GM19467 (cell line): ENCODE data around the gene NSMCE1.

ENCODE experiments used
- ATAC-seq: cut with Tn5 transposase; IDR thresholded peaks from one replicate; pipeline ENCODE4 v1.9.1; 2021; ENCODE audit warnings: mild to moderate bottlenecking, moderate library complexity; ENCODE audit not compliant: unreplicated experiment

NSMCE1 gene

DNA sequence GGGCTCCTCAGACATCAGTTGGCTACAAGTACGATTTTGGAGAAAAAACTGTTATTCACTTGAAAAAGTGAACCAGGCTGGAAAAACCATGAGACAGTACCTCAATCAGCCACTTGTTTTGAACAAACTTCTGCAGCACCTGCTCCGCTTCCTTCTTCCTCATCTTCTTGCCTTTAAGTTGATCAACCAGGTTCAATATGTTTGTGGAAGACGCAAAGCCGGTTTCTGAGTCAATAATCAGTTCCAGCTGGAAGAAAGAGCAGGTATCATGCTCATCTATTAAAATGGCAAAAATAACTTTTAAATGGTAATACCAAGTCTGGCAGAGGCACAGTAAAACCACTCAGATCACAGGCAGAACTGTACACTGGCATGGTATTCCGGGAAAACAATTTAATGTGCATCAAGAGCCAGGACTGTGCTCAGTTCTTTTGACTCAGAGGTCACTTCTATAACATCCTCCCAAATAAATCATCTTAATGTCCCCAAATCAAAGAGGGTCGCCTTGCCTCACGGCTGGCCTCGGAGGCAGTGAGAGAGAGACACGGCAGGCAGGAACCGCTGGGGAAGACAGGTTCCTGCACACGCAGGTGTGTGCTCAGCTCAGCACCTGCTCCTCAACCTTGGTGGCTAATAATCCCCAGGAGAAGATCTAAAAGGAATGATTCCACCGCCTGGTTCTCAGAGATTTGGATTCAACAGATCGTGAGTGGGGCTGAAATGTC lies 35.5 kb downstream of the NSMCE1 start:
- ATAC-seq: no peak

DNA sequence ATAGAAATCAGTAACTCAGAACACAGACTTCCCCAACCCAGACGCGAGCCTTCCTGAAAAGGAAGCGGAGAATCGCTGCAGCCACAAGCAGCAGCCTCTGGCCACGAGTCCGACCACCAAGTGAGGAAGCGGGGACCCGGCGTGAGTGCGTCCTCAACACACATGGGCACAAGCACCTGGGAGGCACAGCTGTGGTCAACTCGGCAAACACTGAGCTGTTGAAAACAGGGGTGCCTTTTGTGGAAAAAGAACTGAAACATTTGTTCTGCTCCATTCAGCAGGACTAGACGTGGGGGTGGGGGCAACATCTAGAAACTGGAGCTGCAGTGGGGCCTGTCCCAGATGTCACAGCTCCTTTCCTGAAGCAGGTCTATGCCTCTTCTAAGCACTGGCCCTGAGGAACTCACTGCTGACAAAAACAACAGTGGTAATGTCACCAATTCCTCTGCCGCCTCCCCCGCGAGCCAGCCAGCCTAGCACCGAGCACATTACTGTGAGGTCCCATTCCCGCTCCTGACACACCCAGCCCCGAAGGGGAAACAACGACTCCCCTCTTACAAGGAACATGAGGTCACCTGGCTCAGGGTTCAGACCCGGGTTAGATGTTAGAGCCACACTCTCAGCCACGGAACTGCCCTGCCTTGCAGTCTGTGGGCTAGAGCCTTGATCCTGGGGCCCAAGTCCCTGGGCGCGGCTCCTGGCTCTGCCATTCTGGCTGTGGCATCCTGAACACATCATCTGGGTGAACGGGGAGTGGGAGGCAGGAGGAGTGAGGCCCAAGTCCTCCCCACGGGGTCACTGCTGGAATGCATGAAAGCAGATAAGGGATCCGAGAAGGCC lies 36.3 kb downstream of the NSMCE1 start:
- ATAC-seq: peak; percentile 48

DNA sequence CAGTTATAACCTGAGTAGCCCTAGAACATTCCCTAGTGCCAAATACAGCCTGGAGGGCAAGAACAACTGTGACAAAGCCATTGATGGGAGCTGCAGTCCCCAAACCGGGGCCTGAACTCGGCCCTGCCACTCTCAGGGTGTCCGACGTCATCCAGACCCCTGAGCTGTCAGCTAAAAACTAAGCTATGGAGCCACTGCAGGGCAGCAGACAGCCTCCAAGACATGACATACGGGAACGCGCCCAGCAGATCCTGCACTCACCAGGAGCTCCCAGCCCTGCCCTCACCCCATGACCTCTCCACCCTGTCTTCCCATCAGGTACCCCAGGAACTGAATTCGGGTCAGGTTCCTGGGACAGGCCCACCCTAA lies 36.9 kb downstream of the NSMCE1 start:
- peak; percentile 9 for ATAC-seq

DNA sequence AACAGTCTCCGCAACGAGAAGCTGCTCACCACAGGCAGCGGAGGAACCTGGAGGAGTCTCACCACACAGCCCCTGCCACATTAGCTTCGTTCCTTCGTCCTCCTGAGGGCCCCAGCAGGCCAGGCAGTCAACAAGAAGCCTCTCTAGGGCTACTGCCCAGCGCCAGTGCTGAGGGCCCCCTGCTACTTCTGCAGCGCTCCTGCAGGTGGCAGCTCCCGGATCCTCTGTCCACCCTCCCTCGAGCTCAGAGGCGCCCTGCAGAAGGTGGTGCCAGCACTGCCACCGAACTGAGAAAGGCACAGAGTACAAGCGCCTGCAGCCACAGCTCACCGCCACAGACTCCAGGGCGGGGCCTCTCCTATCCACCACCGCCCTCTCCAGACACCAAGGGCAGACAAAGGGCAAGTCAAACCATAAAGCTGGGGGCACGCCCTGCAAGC lies 38.0 kb downstream of the NSMCE1 start:
- no peak for ATAC-seq

DNA sequence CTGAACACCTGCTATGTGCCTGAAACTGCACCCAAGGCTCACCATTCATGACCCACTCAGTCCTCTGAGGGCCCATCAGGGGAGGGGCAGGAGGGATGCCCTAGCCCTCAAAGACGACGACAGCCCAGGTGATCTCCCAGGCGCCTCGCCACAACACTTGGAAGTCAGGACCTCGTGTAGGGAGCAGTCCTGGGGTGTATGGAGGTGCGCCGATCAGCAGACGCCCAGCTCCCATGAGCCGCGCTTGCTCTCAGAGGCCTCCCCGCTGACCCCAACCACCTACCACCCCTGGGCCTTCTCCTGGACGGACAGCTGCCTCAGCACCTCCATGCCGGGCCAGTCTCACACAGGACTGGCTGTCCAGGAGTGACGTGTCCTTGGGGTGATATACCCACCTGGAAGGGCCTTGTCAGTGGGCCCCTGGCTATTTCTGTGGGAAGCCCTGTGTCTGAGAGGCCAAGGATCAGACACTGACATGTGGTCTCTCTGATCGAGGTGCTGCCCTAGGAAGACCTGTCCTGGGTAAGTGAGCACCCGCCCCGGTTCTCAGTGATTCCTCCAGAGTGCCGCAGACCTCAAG lies 38.6 kb downstream of the NSMCE1 start:
- no peak for ATAC-seq

DNA sequence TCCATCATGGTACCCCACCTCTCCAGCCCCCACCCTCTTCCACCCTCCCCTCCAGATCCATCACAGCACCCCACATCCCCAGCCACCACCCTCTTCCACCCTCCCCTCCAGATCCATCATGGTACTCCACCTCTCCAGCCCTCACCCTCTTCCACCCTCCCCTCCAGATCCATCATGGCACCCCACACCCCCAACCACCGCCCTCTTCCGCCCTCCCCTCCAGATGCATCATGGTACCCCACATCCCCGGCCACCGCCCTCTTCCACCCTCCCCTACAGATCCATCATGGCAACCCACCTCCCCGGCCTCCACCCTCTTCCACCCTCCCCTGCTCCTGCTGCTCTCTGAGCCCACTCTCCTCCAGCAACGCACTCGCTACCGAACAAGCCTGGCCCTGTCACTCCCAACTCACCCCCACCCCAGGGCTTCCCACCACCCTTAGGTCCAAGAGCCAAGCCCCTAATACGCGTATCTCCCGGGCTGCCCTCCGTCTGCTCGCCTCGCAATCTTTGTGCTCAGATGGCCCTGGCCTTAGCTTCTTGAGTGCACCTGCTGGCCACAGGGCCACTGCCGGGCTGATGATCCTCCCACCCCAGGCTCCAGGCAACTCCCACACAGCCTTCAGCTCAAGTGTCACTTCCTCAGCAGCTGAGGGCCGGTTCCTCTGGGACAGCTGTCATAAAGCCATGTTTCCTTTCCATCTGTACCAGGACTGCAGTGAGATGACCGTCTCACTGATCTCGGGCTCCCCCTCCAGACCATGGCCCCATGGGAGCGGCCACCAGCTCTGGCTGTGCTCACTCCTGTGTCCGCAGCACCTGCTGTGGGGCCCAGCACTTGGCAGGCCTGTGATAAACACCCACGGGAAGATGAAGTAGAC lies 39.7 kb downstream of the NSMCE1 start:
- no peak for ATAC-seq

DNA sequence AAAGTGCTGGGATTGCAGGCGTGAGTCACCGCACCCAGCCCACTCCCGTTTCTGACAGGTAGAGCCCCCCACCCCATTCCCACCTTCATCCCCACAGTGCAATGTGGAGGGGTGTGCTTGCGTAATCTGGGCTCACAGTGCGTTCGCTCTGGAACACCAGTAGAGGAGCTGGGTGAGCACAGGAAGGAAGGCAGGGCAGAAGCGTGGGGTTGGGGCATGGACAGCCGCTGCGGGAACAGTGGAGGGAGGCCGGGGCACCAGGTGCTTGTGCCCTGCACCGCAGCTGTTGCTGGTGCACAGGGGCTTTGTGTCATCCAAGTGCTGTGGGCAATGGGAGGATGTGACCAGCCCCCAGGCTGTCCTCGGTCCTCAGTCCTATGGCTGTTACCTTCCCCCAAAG lies 40.5 kb downstream of the NSMCE1 start:
- no peak for ATAC-seq

DNA sequence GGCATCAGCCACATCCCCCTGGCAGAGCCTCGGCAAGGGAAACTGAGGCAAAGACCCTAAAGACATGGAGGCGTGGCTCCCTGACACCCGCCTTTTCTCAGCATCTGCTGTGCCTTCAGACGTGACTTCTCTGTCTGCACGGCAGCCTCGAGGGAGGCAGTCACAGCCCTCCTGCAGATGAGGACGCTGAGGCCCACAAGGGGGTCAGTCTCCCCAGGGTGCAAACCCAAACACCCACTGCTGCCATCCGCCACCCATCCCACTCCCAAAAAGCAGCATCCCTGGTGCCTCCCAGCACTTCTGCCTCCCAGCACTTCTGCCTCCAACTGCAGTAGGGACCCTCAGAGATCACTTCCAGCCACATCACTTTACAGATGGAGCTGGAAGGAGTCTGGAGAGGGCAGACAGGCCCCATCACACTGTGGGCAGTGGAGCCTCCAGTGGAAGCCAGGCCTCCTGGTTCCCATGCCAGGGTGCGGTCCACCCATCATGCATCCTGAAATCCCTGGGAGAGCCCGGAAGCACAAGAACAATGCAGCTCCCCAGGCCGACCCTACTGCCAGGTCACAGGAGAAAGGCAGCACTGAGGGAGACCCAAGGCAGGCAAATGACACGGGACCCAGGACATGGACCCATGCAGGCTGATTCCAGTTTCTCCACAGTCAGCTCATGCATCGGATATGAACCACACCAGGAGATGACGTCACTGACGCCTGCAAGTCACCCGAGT lies 41.4 kb downstream of the NSMCE1 start:
- no peak for ATAC-seq

DNA sequence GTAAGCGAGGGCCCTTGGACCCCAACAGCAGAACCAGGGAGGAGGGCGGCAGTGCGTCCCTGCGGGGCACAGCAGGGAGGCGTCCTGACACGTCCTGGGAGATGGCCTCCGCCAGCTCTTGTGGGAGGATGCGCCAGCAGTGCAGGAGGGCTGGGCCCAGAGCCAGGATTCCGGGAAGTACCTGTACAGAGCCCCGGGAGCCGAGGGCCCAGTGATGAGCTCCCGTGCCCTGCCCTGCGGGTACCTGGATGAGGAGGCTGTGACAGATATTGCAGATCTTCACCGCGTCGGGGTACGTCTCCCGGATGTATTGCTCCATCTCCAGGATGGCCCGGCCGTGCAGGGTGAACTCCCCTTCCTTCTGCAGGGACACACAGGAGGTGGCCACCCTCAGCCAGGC lies 42.1 kb downstream of the NSMCE1 start:
- no peak for ATAC-seq

DNA sequence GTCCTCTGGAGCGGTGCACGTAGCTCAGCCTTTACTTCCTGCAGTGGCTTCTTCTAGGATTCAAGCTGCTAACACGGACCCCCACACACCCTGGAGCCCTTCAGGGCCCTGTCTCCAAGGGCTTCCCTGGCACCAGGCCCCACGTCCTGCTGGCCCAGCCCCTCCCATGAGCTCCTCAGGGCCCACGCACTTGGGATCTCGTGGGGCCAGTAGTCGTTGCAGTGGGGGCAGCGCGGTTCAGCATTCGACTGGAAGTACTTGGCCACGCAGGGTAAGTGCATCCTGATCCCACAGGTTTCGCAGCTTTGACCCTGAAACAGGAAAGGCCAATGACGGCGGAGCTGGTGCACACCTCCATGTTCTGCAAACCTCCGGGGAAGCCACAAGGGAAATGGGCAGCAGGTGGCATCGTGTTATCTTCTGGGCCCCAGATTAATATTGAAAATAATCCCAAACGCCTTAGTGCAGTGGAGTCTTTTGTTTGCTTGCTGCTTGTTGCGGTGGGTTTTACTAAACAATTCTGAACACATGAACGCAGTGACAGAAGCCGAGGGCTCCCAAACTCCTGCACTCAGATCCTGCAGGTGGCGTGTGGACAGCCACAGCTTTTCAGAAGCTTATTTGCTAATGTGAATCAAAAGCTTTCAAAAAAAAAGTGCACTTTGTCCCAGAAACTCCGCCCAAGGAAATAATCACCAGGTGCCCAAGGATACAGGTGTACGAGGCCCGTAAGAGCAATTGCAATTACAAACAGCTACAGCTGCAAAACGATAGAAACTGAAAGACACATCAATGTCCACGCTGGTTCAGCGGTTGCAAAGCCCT lies 42.8 kb downstream of the NSMCE1 start:
- no peak for ATAC-seq

DNA sequence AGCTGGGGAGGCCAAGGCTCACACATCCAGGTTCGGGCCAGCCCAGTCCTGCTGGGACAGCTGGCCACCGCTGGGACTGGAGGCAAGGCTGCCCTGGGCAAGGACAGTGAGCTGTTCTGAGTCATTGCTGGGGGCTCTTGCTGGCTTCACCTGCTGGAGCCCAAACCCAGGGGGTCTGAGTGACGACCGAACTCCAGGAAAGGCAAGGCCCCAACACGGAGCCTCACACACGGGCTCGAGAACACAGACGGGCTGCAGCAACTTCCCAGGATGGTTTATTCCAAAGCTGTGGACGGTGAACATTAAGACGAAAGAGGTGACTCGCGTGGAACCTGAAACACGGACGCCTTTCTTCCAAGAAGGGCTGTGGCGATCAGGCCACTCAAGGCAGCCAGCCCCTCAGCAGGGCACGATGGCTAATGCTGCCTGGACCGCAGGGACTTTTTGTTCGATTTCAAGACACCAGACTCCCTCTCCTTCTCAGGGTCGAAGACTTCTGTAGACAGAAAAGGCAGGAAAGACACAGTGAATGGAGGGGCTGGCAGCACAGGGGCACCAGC lies 43.8 kb downstream of the NSMCE1 start:
- ATAC-seq: no peak

DNA sequence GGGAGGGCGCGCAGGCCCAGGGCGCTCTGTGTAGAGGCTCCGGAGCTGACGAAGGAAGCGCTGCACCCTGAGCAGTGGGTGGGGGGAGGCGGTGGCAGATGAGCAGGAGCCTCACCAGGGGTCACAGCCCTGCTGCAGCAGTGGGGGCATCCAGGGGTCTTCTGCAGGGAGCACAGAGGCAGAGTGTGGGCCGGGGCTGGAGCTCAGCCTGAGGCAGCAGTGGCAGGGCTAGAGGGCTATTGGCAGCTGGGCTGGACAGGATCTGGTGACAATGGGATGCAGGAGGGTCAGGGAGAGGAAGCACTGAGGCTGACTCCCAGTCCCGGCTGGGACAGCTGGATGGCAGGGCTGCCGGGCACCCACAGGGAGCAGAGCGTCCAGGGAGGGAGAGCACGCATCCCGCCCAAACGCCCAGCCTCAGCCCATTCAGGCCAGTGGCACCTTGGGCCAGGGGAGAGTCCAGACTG lies 44.3 kb downstream of the NSMCE1 start:
- ATAC-seq: no peak

DNA sequence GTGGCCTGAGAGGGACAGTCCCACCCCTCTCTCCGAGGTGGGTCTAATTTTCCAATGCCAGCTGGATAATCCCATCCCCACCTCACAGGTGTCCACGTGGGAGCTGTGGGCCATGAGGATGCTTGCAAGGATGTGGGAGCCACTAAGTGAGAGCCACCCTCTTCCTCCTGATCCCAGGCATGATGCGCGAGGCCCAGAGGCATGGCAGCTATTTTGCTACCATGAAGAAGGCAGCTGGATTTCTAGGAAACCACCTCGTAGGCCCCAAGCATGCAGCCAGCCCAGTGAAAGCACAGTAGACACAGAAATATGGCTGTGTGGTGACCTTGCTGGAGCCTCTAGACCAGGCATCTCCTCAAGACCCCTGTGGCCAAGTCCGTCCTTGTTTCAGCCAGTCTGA lies 44.9 kb downstream of the NSMCE1 start:
- no peak for ATAC-seq

DNA sequence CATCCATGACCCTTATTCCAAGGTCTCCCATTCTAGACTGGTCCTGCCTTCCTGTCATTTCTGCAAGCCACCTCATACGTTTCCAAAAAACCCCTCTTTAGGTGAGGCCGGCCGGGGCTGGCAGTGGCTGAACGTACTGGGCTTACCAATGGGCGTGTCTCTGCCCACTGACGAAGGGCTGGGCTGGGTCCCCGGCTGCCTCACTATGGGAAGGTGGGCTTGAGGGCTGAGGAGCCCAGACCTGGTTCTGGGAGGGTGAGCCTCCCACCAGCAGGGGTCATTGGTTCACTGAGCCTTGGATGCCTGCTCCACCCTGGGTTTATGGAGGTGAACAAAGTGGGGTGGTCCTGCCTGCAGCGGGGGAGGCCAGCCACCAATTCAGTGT lies 45.4 kb downstream of the NSMCE1 start:
- no peak for ATAC-seq

DNA sequence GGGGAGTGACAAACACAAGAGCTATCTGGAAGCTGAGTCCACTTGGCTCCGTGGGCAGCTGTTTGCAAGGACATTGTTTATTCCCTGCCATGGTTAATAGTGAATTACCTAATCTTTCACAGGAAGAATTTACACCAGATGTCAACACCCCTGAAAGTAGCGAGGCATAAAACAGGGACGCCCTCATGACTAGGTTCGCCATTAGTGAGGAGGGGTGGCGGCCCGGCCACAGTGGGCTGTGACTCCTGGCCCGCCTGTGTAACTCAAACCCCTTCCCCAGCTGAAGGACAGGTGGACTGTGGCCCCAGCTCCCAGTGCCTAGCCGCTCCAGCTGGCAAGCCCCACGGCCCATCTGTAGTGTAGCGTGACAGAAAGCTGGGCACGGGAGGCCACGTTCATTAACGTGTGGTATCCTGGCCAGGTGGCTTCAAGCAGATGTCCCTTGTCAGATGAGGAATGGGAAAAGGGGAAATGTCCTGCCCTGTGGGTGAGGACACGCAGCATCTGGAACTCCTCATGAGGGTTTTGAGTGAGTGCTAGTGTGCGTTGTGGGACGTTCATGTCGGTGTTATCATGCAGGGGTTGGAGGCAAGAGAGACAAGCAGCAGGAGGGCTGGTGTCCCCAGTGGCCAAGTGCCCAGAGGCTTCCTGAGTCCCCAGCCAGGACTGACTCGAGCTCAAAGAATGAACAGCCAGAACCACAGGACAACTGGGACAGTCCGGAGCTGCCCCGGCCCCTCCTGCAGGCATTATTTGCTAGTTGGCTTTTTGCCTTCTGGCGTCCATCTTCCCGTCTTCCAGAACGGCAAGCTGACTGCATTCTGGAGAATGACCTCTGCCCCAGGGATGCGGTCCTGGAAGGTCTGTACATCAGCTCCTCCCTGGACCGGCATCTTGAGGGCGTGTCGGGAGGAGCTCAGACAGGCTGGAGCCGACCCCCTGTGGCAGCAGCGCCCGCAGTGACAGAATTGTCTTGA lies 46.0 kb downstream of the NSMCE1 start:
- no peak for ATAC-seq

DNA sequence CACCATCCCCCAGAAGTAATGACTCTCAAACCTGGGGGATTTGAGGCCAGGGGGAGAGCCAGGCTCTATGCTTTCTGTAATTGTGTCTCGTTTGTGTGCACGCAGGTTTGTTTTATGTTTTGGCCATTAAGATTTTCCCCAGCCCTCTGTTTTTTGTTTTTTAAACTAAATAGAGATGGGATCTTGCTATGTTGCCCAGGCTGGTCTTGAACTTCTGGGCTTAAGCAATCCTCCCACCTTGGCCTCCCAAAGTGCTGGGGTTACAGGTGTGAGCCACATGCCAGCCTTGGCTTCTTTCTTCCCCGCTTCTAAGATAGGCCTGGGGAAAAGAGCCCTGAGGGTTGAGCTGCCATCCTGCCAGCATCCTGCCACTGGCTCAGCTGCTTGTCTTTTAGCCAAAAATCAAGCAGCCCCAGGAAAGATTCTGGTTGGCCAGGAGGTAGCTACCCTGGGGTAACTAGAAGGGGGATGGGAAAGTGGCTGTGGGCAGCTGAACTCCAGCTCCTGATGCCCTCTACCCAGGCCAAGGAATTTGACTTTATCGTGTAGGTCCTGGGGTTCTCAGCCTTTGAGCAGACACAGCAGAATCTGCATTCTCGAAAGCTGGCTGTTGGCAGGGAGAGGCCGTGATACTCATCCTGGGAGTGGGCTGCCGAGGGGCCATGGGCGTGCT lies 46.9 kb downstream of the NSMCE1 start:
- no peak for ATAC-seq

DNA sequence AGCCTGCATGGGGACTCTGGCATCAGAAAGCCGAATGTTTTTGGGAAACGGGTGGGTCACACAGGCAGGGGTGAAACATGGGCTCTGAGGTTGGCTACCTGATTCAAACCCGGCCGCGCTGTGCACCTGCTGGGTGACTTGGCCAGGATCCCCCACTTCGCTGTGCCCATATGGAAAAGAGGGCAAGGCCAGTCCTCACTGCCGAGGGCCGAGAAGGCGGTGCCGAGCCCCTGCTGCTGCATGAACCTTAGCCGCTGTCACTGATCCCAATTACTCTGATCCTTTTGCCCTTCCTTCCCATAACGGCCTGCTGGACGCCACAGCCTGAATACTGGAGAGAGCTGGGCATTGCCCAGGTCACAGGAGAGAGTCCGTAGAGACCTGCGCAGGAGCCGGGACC lies 47.6 kb downstream of the NSMCE1 start:
- ATAC-seq: no peak
